GM19025 (cell line): Measurements from ENCODE around the gene UNKL.
"Not testable (repeated sequence)": the region's sequence is repeated elsewhere in the genome, so short reads cannot be mapped to it uniquely, and the experiment has no call there.

Source experiments
- ATAC-seq: cut with Tn5 transposase; IDR thresholded peaks from one replicate; pipeline ENCODE4 v1.9.1; 2021; ENCODE audit warnings: mild to moderate bottlenecking, low read depth, moderate library complexity; ENCODE audit not compliant: unreplicated experiment

Gene UNKL

GRCh38 chr16:1330931-1331711, 83.4 kb downstream of the UNKL start:
- no peak for ATAC-seq

- no peak for ATAC-seq
Observed at GRCh38 chr16:1330260-1330914, 84.1 kb downstream of the UNKL start.

GRCh38 chr16:1328961-1329360, 85.5 kb downstream of the UNKL start:
- not testable (repeated sequence) for ATAC-seq

- not testable (repeated sequence) for ATAC-seq
Observed at GRCh38 chr16:1328136-1328535, 86.4 kb downstream of the UNKL start.

- no peak for ATAC-seq
Observed at GRCh38 chr16:1327619-1327947, 86.9 kb downstream of the UNKL start.

GRCh38 chr16:1326946-1327618, 87.4 kb downstream of the UNKL start:
- ATAC-seq = no peak

GRCh38 chr16:1326391-1326790, 88.1 kb downstream of the UNKL start:
- no peak for ATAC-seq

GRCh38 chr16:1325673-1326371, 88.7 kb downstream of the UNKL start:
- no peak for ATAC-seq

- no peak for ATAC-seq
Observed at GRCh38 chr16:1325261-1325660, 89.2 kb downstream of the UNKL start.

- ATAC-seq = no peak
Observed at GRCh38 chr16:1324286-1324826, 90.1 kb downstream of the UNKL start.

GRCh38 chr16:1323296-1324239, 90.9 kb downstream of the UNKL start:
- ATAC-seq = no peak

GRCh38 chr16:1322407-1322806, 92.1 kb downstream of the UNKL start:
- ATAC-seq = no peak

- ATAC-seq = no peak
Observed at GRCh38 chr16:1320658-1321240, 93.8 kb downstream of the UNKL start.

GRCh38 chr16:1320097-1320496, 94.4 kb downstream of the UNKL start:
- no peak for ATAC-seq

- ATAC-seq = no peak
Observed at GRCh38 chr16:1319041-1319440, 95.5 kb downstream of the UNKL start.

- ATAC-seq = no peak
Observed at GRCh38 chr16:1318268-1318545, 96.3 kb downstream of the UNKL start.

- ATAC-seq = no peak
Observed at GRCh38 chr16:1317479-1318267, 96.8 kb downstream of the UNKL start.

- no peak for ATAC-seq
Observed at GRCh38 chr16:1316033-1316405, 98.5 kb downstream of the UNKL start.
